H1 (cell line): Measurements from ENCODE around the gene FGB. TPM values are rescaled to one million over a fixed set of nuclear protein-coding genes. Genes with fewer than 3 reads are reported as not detected.
"Not testable (repeated sequence)": the region's sequence is repeated elsewhere in the genome, so short reads cannot be mapped to it uniquely, and the experiment has no call there.

Experiments
- CTCF ChIA-PET: fragments of 300-600 bp; sonication (Branson Sonifier 250); formaldehyde crosslinking; loops from one replicate; lab custom pipeline; 2021; ENCODE audit not compliant: partially characterized antibody; lab: Charles Lee
- POLR2A ChIA-PET: fragments of 300-600 bp; sonication (Branson Sonifier 250); formaldehyde crosslinking; loops from one replicate; lab custom pipeline; 2021; ENCODE audit warnings: inconsistent platforms; ENCODE audit not compliant: partially characterized antibody; lab: Charles Lee
- DNase-seq, 2 experiments: peaks; one replicate each; pipeline versions ENCODE4 v3.0.0 to v3.0.0-alpha.2; 2010 to 2022; ENCODE audit warnings: low spot score in 2 of 2, low read depth in 1 of 2, mixed read lengths in 1 of 2
- FAIRE-seq: peaks from 2 replicates; lab custom pipeline; 2011; peaks lifted over from hg19 to GRCh38; lab: Jason Lieb, UNC
- H2AFZ ChIP-seq: 2 replicates; pipeline ENCODE4 v1.8.1; 2012; ENCODE audit warnings: low read length, inconsistent platforms
- H2AK5ac ChIP-seq: 2 replicates; pipeline ENCODE4 v1.6.1; 2013; ENCODE audit warnings: low read depth, low read length
- H2BK120ac ChIP-seq: replicated peaks from 2 replicates; pipeline ENCODE3; 2013; ENCODE audit warnings: low read depth, low read length, inconsistent platforms
- H2BK12ac ChIP-seq: 2 replicates; pipeline ENCODE4 v1.6.1; 2013; ENCODE audit warnings: low read depth, low read length
- H2BK15ac ChIP-seq: 2 replicates; pipeline ENCODE4 v1.6.1; 2013; ENCODE audit warnings: low read length
- H2BK20ac ChIP-seq: 2 replicates; pipeline ENCODE4 v1.6.1; 2013; ENCODE audit warnings: low read length
- H2BK5ac ChIP-seq: 2 replicates; pipeline ENCODE4 v1.6.1; 2013; ENCODE audit warnings: low read depth, low read length
- H3K14ac ChIP-seq: 2 replicates; pipeline ENCODE4 v1.6.1; 2013; ENCODE audit warnings: inconsistent platforms; ENCODE audit not compliant: insufficient read length
- H3K18ac ChIP-seq: 2 replicates; pipeline ENCODE4 v1.6.1; 2013; ENCODE audit warnings: low read length; ENCODE audit errors: extremely low read depth
- H3K23ac ChIP-seq: 2 replicates; pipeline ENCODE4 v1.6.1; 2013; ENCODE audit warnings: inconsistent platforms; ENCODE audit not compliant: insufficient read length
- H3K23me2 ChIP-seq: 2 replicates; pipeline ENCODE4 v1.6.1; 2013; ENCODE audit warnings: low read depth, low read length
- H3K27ac ChIP-seq: 2 replicates; pipeline ENCODE4 v1.6.1; 2011; ENCODE audit warnings: low read depth, low read length, inconsistent platforms
- H3K27me3 ChIP-seq, 4 experiments: replicated peaks in 1 of 4; 1 replicate in 1 of 4; 2 replicates in 3 of 4; pipeline versions ENCODE4 v1.6.1 to v1.8.1; 2011 to 2013; ENCODE audit warnings: low read length in 3 of 4, mild to moderate bottlenecking in 3 of 4, inconsistent platforms in 2 of 4, mixed read lengths in 2 of 4, moderate library complexity in 1 of 4; ENCODE audit not compliant: control insufficient read depth in 3 of 4, insufficient read depth in 3 of 4; ENCODE audit errors: extremely low read depth in 1 of 4
- H3K36me3 ChIP-seq, 4 experiments: 2 replicates each; pipeline versions ENCODE4 v1.6.1 to v1.8.1; 2011 to 2013; ENCODE audit warnings: mild to moderate bottlenecking in 4 of 4, low read length in 3 of 4, moderate library complexity in 2 of 4, control low read depth in 1 of 4, inconsistent platforms in 1 of 4; ENCODE audit not compliant: insufficient read depth in 4 of 4, control insufficient read depth in 2 of 4
- H3K4ac ChIP-seq: replicated peaks from 2 replicates; pipeline ENCODE3; 2013; ENCODE audit warnings: low read length, low read depth, mixed read lengths, inconsistent platforms; ENCODE audit not compliant: insufficient read length
- H3K4me1 ChIP-seq, 4 experiments: replicated peaks in 1 of 4; 1 replicate in 1 of 4; 2 replicates in 3 of 4; pipeline versions ENCODE4 v1.6.1 to v1.8.1; 2011 to 2013; ENCODE audit warnings: low read length in 3 of 4, inconsistent platforms in 2 of 4, mixed read lengths in 1 of 4; ENCODE audit not compliant: insufficient read depth in 4 of 4, control insufficient read depth in 3 of 4
- H3K4me2 ChIP-seq, 2 experiments: 2 replicates each; pipeline versions ENCODE4 v1.6.1 to v1.8.1; 2011 to 2013; ENCODE audit warnings: low read depth in 2 of 2, low read length in 2 of 2, control low read depth in 1 of 2, inconsistent platforms in 1 of 2, mild to moderate bottlenecking in 1 of 2; ENCODE audit not compliant: insufficient read depth in 1 of 2
- H3K4me3 ChIP-seq, 4 experiments: fragments of 200-600, 300-600 bp in 1 of 4; sonication (generic), shearing (Covaris generic), sonication (Bioruptor Twin) in 1 of 4; 2 replicates each; pipeline versions ENCODE4 v1.5.1 to v1.8.1; 2011 to 2016; ENCODE audit warnings: low read length in 4 of 4, low read depth in 3 of 4, control low read depth in 2 of 4, inconsistent platforms in 2 of 4, mild to moderate bottlenecking in 2 of 4, mixed read lengths in 1 of 4, moderate library complexity in 1 of 4; ENCODE audit not compliant: insufficient read depth in 2 of 4; ENCODE audit errors: extremely low read depth in 1 of 4
- H3K56ac ChIP-seq: replicated peaks from 2 replicates; pipeline ENCODE3; 2013; ENCODE audit warnings: low read depth, mild to moderate bottlenecking, mixed read lengths, low read length, inconsistent platforms; ENCODE audit not compliant: insufficient read length
- H3K79me1 ChIP-seq: 2 replicates; pipeline ENCODE4 v1.6.1; 2013; ENCODE audit warnings: low read depth, low read length, control low read depth
- H3K79me2 ChIP-seq, 2 experiments: 2 replicates each; pipeline versions ENCODE4 v1.6.1 to v1.8.1; 2012 to 2013; ENCODE audit warnings: low read length in 2 of 2, mild to moderate bottlenecking in 2 of 2, inconsistent platforms in 1 of 2; ENCODE audit not compliant: insufficient read depth in 2 of 2, control insufficient read depth in 1 of 2
- H3K9ac ChIP-seq, 4 experiments: replicated peaks in 1 of 4; 1 replicate in 1 of 4; 2 replicates in 3 of 4; pipeline versions ENCODE4 v1.6.1 to v1.8.1; 2011 to 2013; ENCODE audit warnings: low read depth in 3 of 4, low read length in 3 of 4, control low read depth in 2 of 4, mild to moderate bottlenecking in 2 of 4, moderate library complexity in 2 of 4, inconsistent platforms in 1 of 4; ENCODE audit errors: extremely low read depth in 1 of 4
- H3K9me3 ChIP-seq, 2 experiments: 2 replicates each; pipeline versions ENCODE4 v1.6.1 to v1.8.1; 2012 to 2013; ENCODE audit warnings: mild to moderate bottlenecking in 2 of 2, moderate library complexity in 2 of 2, control low read depth in 1 of 2, inconsistent platforms in 1 of 2, low read depth in 1 of 2, low read length in 1 of 2, mixed read lengths in 1 of 2; ENCODE audit not compliant: insufficient read depth in 2 of 2
- H4K20me1 ChIP-seq, 2 experiments: replicated peaks in 1 of 2; 2 replicates each; pipeline versions ENCODE3 to v1.8.1; 2011 to 2013; ENCODE audit warnings: inconsistent platforms in 2 of 2, low read length in 2 of 2, mild to moderate bottlenecking in 1 of 2; ENCODE audit not compliant: insufficient read depth in 2 of 2, control insufficient read depth in 1 of 2
- H4K5ac ChIP-seq: 2 replicates; pipeline ENCODE4 v1.6.1; 2013; ENCODE audit warnings: low read length, low read depth, mixed read lengths, inconsistent platforms; ENCODE audit not compliant: insufficient read length
- H4K8ac ChIP-seq: 2 replicates; pipeline ENCODE4 v1.8.0; 2013; ENCODE audit warnings: mild to moderate bottlenecking, moderate library complexity, low read length, inconsistent platforms; ENCODE audit not compliant: insufficient read depth; ENCODE audit errors: extremely low read depth
- H4K91ac ChIP-seq: replicated peaks from 2 replicates; pipeline ENCODE3; 2013; ENCODE audit warnings: low read length, mixed read lengths, inconsistent platforms; ENCODE audit not compliant: insufficient read length
- WGBS, 2 experiments: shearing (Covaris generic) in 1 of 2; methylation state at CpG; one replicate each; pipeline versions ENCODE4 v1.1.6 to v1.1.7; 2013 to 2015; ENCODE audit warnings: low lambda C conversion rate in 2 of 2, mixed read lengths in 2 of 2, inconsistent platforms in 1 of 2, low coverage in 1 of 2, missing lambda C conversion rate in 1 of 2; ENCODE audit not compliant: insufficient replicate concordance in 2 of 2, insufficient coverage in 1 of 2, insufficient read length in 1 of 2; ENCODE audit errors: extremely low coverage in 1 of 2, missing lambda C conversion rate in 1 of 2; 5-methylcytosine and 5-hydroxymethylcytosine counted together
- polyA plus RNA-seq, 7 experiments: library from polyadenylated mRNA; depleted of rRNA in 3 of 7; stranded (reverse) in 5 of 7; unstranded in 2 of 7; fragments of >200 nt in 5 of 7; fragments of 200-250 nt in 2 of 7; gene quantifications; 1 replicate in 5 of 7; 2 replicates in 1 of 7; 4 replicates in 1 of 7; pipeline versions ENCODE4 v1.2.1 to v1.2.3, GENCODE V29; 2011 to 2013; ENCODE audit warnings: missing spikeins in 2 of 7, mixed read lengths in 2 of 7
- total RNA-seq: library from RNA; stranded (reverse); fragmentation: NEBNext Ultra II Directional; extraction: Animal tissue kit (Norgen Biotek cat#: 25700); gene quantifications from 2 replicates; pipeline ENCODE4 v1.2.1, GENCODE V29; 2021

The FGB gene
- total and polyA plus RNA-seq, 2 of the 8 experiments (the other 6 are each of a cell fraction or from before 2014, with no cell fraction given): not detected

GRCh38 chr4:154597281-154597680 lies 34.5 kb downstream of the FGB start:
- H3K27me3 ChIP-seq, H2BK5ac ChIP-seq, POLR2A ChIA-PET, CTCF ChIA-PET, DNase-seq, H3K79me2 ChIP-seq, H4K20me1 ChIP-seq, H2AK5ac ChIP-seq, H2BK12ac ChIP-seq, H3K56ac ChIP-seq, H3K18ac ChIP-seq, H4K91ac ChIP-seq, H2AFZ ChIP-seq, H2BK15ac ChIP-seq, H4K5ac ChIP-seq, H3K9ac ChIP-seq, H3K4me1 ChIP-seq, FAIRE-seq, H3K9me3 ChIP-seq, H3K4ac ChIP-seq, H4K8ac ChIP-seq, H3K23me2 ChIP-seq, H3K23ac ChIP-seq, H3K79me1 ChIP-seq, H3K36me3 ChIP-seq, H3K4me2 ChIP-seq, H2BK120ac ChIP-seq, H3K4me3 ChIP-seq, H3K27ac ChIP-seq, H2BK20ac ChIP-seq, H3K14ac ChIP-seq: not testable (repeated sequence)
- 97% methylated on average over 11 of the region's 11 CpGs; no CpG with 5 or more reads in 1 of the 2 experiments for WGBS, 2 experiments
